CD14-positive monocyte (primary cell): ENCODE measurements around the gene CKM. TPM values are rescaled to one million over a fixed set of nuclear protein-coding genes. Genes with fewer than 3 reads are reported as not detected.

Experiments
- DNase-seq, 3 donors: peaks; one replicate each; pipeline ENCODE4 v3.0.0-alpha.2; 2011 to 2022
- H2AFZ ChIP-seq: 2 replicates; pipeline ENCODE4 v1.6.0; 2012; ENCODE audit warnings: mild to moderate bottlenecking, low read depth, low read length, inconsistent platforms; ENCODE audit not compliant: insufficient read depth, poor library complexity, severe bottlenecking
- H3K27ac ChIP-seq, 2 donors: 1 replicate in 1 of 2; 2 replicates in 1 of 2; pipeline ENCODE4 v1.5.1; 2012 to 2013; ENCODE audit warnings: low read length in 2 of 2, control low read depth in 1 of 2, inconsistent platforms in 1 of 2, low read depth in 1 of 2, mild to moderate bottlenecking in 1 of 2
- H3K27me3 ChIP-seq, 2 donors: one replicate each; pipeline versions ENCODE4 v1.6.0 to v1.6.1; 2011 to 2013; ENCODE audit warnings: low read length in 2 of 2; ENCODE audit not compliant: control insufficient read depth in 2 of 2, insufficient read depth in 2 of 2
- H3K36me3 ChIP-seq, 2 donors: replicated peaks in 1 of 2; 1 replicate in 1 of 2; 2 replicates in 1 of 2; pipeline versions ENCODE4 v1.5.1 to v1.6.1; 2012 to 2013; ENCODE audit warnings: low read length in 2 of 2, control low read depth in 1 of 2, inconsistent platforms in 1 of 2, mild to moderate bottlenecking in 1 of 2; ENCODE audit not compliant: insufficient read depth in 2 of 2, control insufficient read depth in 1 of 2
- H3K4me1 ChIP-seq, 2 donors: 1 replicate in 1 of 2; 2 replicates in 1 of 2; pipeline versions ENCODE4 v1.5.1 to v1.6.1; 2012 to 2013; ENCODE audit warnings: low read length in 2 of 2, control low read depth in 1 of 2, inconsistent platforms in 1 of 2, mild to moderate bottlenecking in 1 of 2, moderate library complexity in 1 of 2; ENCODE audit not compliant: insufficient read depth in 2 of 2, control insufficient read depth in 1 of 2
- H3K4me2 ChIP-seq: replicated peaks from 2 replicates; pipeline ENCODE3; 2012; ENCODE audit warnings: low read length, moderate library complexity, mild to moderate bottlenecking; ENCODE audit not compliant: poor library complexity, severe bottlenecking; ENCODE audit errors: extremely low read depth
- H3K4me3 ChIP-seq, 3 experiments: fragments of 200-600 bp in 1 of 3; sonication (generic) in 1 of 3; replicated peaks in 1 of 3; 1 replicate in 2 of 3; 2 replicates in 1 of 3; pipeline ENCODE4 v1.5.1; 2011 to 2013; ENCODE audit warnings: low read length in 3 of 3, mild to moderate bottlenecking in 3 of 3, control low read depth in 2 of 3, low read depth in 2 of 3, inconsistent platforms in 1 of 3, moderate library complexity in 1 of 3
- H3K79me2 ChIP-seq: 2 replicates; pipeline ENCODE4 v1.6.0; 2012; ENCODE audit warnings: mild to moderate bottlenecking, control low read depth, inconsistent platforms, low read length, moderate library complexity; ENCODE audit not compliant: insufficient read depth
- H3K9ac ChIP-seq: 2 replicates; pipeline ENCODE4 v1.6.0; 2017; ENCODE audit warnings: low read length, mild to moderate bottlenecking; ENCODE audit not compliant: insufficient read depth, poor library complexity, severe bottlenecking
- H3K9me3 ChIP-seq, 2 donors: replicated peaks in 1 of 2; 1 replicate in 1 of 2; 2 replicates in 1 of 2; pipeline versions ENCODE4 v1.5.1 to v1.6.1; 2012 to 2013; ENCODE audit warnings: low read length in 2 of 2, control low read depth in 1 of 2; ENCODE audit not compliant: control insufficient read depth in 1 of 2, insufficient read depth in 1 of 2
- H4K20me1 ChIP-seq: 2 replicates; pipeline ENCODE4 v1.6.0; 2012; ENCODE audit warnings: mild to moderate bottlenecking, low read length, control low read depth, moderate library complexity; ENCODE audit not compliant: insufficient read depth
- H3K27ac Mint-ChIP-seq, 7 donors: one replicate each; pipeline ENCODE4 v1.8.0; 2020; ENCODE audit warnings: mild to moderate bottlenecking in 7 of 7, mixed read lengths in 7 of 7, moderate library complexity in 6 of 7, inconsistent platforms in 2 of 7
- H3K27me3 Mint-ChIP-seq, 3 donors: one replicate each; pipeline ENCODE4 v1.8.0; 2021 to 2022; ENCODE audit warnings: low read depth in 3 of 3, mild to moderate bottlenecking in 3 of 3, mixed read lengths in 3 of 3, moderate library complexity in 3 of 3, inconsistent platforms in 1 of 3
- H3K36me3 Mint-ChIP-seq, 2 donors: one replicate each; pipeline ENCODE4 v1.8.0; 2020; ENCODE audit warnings: mixed read lengths in 2 of 2, inconsistent platforms in 1 of 2, mild to moderate bottlenecking in 1 of 2
- H3K4me1 Mint-ChIP-seq: one replicate; pipeline ENCODE4 v1.8.0; 2020; ENCODE audit warnings: mild to moderate bottlenecking, mixed read lengths
- H3K4me3 Mint-ChIP-seq, 2 donors: one replicate each; pipeline ENCODE4 v1.8.0; 2020; ENCODE audit warnings: mild to moderate bottlenecking in 2 of 2, mixed read lengths in 2 of 2, moderate library complexity in 1 of 2
- H3K9me3 Mint-ChIP-seq, 7 donors: one replicate each; pipeline ENCODE4 v1.8.0; 2020 to 2022; ENCODE audit warnings: mixed read lengths in 7 of 7, mild to moderate bottlenecking in 6 of 7, moderate library complexity in 6 of 7, inconsistent platforms in 2 of 7
- CTCF ChIP-seq: fragments of 200-600 bp; IDR thresholded peaks from one replicate; pipeline ENCODE4 v1.8.0; 2022; ENCODE audit warnings: antibody characterized with exemption, mild to moderate bottlenecking
- WGBS: methylation state at CpG from one replicate; pipeline ENCODE4 v1.1.5; 2013; ENCODE audit warnings: missing lambda C conversion rate; ENCODE audit not compliant: insufficient coverage; 5-methylcytosine and 5-hydroxymethylcytosine counted together
- intact Hi-C, 2 donors: fragments of 100-400 bp; cut with micrococcal nuclease; formaldehyde crosslinking; loops; one replicate each; pipeline versions ENCODE4 v1.15.0 to v1.15.1; 2023
- polyA plus RNA-seq, 3 donors: library from polyadenylated mRNA; depleted of rRNA in 1 of 3; unstranded in 2 of 3; stranded (reverse) in 1 of 3; fragments of 300-500 nt in 2 of 3; fragments of >200 nt in 1 of 3; fragmentation: Illumina TruSeq in 2 of 3; gene quantifications; 1 replicate in 2 of 3; 2 replicates in 1 of 3; pipeline ENCODE4 v1.2.3, GENCODE V29; 2012 to 2021

CKM gene
- polyA plus RNA-seq, 3 donors, result 0.17 to 0.50 (median 0.24) TPM

- intact Hi-C loops, result no loop called here
- Histone ChIP-seq H3K9ac (no peak overlapping the region), H3K9me3 (no peaks in the 10 kb centered on the region), H2AFZ (no peak overlapping the region), H3K4me2 (no peak overlapping the region), H3K27me3 (no peaks in the 10 kb centered on the region), H3K27ac (no peak overlapping the region), H3K4me3 (no peak overlapping the region), H4K20me1 (no peaks in the 10 kb centered on the region), H3K79me2 (no peaks in the 10 kb centered on the region), H3K4me1 (no peaks in the 10 kb centered on the region), H3K36me3 (peaks cover 27 to 48% of the 10 kb centered on the region in 2 donors)
- Mint-ChIP-seq H3K4me3 (no peak overlapping the region), H3K36me3 (peaks cover 50 to 84% of the 10 kb centered on the region in 2 donors), H3K9me3 (peaks cover 0 to 2% (median 0%) of the 10 kb centered on the region in 7 donors), H3K27me3 (no peaks in the 10 kb centered on the region), H3K4me1 (no peaks in the 10 kb centered on the region), H3K27ac (no peak overlapping the region)
- DNase-seq, result no peak
- TF ChIP-seq CTCF, result no peak
- WGBS, result over 99% methylated on average over 12 of the region's 12 CpGs
Observed at GRCh38 chr19:45267296-45267695, 55.4 kb downstream of the CKM start.

- no peaks in the 10 kb centered on the region for H4K20me1 ChIP-seq
- Mint-ChIP-seq H3K9me3 (peaks cover 0 to 2% (median 0%) of the 10 kb centered on the region in 7 donors), H3K4me1 (no peaks in the 10 kb centered on the region), H3K36me3 (peaks cover 37 to 73% of the 10 kb centered on the region in 2 donors), H3K27me3 (peaks cover 0 to under 1% (median 0%) of the 10 kb centered on the region in 3 donors), H3K4me3 (no peak overlapping the region), H3K27ac (peak overlapping the region in 2 of 7 donors; percentile 20 to 50)
- no peak for TF ChIP-seq CTCF
- no peak overlapping the region for H3K4me2 ChIP-seq
- H3K4me1 ChIP-seq, result no peaks in the 10 kb centered on the region
- H2AFZ ChIP-seq, result no peak overlapping the region
- WGBS, result 97% methylated on average over 5 of the region's 5 CpGs
- intact Hi-C loops, result no loop called here
- peaks cover 19 to 39% of the 10 kb centered on the region in 2 donors for H3K36me3 ChIP-seq
- no peaks in the 10 kb centered on the region for H3K27me3 ChIP-seq
- H3K4me3 ChIP-seq, result no peak overlapping the region
- H3K9me3 ChIP-seq, result no peaks in the 10 kb centered on the region
- no peak for DNase-seq
- H3K79me2 ChIP-seq, result no peaks in the 10 kb centered on the region
- H3K9ac ChIP-seq, result no peak overlapping the region
- H3K27ac ChIP-seq, result no peak overlapping the region
Observed at GRCh38 chr19:45265375-45265774, 57.3 kb downstream of the CKM start.
